OCI-LY1 (cell line): ENCODE measurements around the gene IPCEF1.

Experiments used
- EZH2 ChIP-seq: fragments of 200-600 bp; sonication (generic), shearing (Covaris generic); IDR thresholded peaks from 2 replicates; pipeline ENCODE4 v1.8.0; 2017; ENCODE audit warnings: borderline replicate concordance, mixed run types, mild to moderate bottlenecking, antibody characterized with exemption, low read length, moderate library complexity, mixed read lengths
- TF ChIP-seq, protein P1 (sequence below): fragments of 200-600 bp; sonication (generic), shearing (Covaris generic); IDR thresholded peaks from 2 replicates; pipeline ENCODE4 v1.5.1; 2017; ENCODE audit warnings: mild to moderate bottlenecking, antibody characterized with exemption, low read length, moderate library complexity, mixed read lengths

DNA sequence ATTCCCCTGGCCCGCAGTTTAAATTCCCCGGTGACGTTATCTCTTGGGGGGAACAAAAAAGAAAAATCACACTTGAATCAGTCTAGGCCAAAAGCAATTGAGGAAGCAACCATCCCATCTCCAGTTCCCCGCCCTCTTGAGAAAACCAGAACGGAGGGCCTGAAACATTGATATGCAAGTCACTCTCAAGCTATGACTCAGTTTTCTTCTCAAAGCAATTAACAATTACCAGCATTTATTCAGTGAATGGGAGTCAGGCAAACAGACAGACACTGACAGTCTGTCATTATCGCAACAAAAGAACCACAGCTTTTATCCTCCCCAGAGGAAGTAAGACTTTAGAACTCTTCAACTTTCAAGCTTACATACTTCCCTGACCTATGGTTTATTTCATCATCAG lies 216.7 kb downstream of the IPCEF1 start:
- TF ChIP-seq, protein P1, sequence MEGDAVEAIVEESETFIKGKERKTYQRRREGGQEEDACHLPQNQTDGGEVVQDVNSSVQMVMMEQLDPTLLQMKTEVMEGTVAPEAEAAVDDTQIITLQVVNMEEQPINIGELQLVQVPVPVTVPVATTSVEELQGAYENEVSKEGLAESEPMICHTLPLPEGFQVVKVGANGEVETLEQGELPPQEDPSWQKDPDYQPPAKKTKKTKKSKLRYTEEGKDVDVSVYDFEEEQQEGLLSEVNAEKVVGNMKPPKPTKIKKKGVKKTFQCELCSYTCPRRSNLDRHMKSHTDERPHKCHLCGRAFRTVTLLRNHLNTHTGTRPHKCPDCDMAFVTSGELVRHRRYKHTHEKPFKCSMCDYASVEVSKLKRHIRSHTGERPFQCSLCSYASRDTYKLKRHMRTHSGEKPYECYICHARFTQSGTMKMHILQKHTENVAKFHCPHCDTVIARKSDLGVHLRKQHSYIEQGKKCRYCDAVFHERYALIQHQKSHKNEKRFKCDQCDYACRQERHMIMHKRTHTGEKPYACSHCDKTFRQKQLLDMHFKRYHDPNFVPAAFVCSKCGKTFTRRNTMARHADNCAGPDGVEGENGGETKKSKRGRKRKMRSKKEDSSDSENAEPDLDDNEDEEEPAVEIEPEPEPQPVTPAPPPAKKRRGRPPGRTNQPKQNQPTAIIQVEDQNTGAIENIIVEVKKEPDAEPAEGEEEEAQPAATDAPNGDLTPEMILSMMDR = no peak
- TF ChIP-seq EZH2 = no peak
